Heart left ventricle (tissue), 16 donors: ENCODE results near the gene SPPL3. TPM values are rescaled to one million over a fixed set of nuclear protein-coding genes. Genes with fewer than 3 reads are reported as not detected.
"Not testable (repeated sequence)": the region's sequence is repeated elsewhere in the genome, so short reads cannot be mapped to it uniquely, and the experiment has no call there.

Experiments used
- ATAC-seq, 4 donors: fragments of 200-7000 bp; cut with Tn5 transposase; one replicate each; pipeline ENCODE4 v1.9.1; 2020 to 2022; ENCODE audit warnings: moderate library complexity in 4 of 4, mild to moderate bottlenecking in 3 of 4, moderate number of reproducible peaks in 1 of 4
- DNase-seq, 5 donors: peaks; one replicate each; pipeline ENCODE4 v3.0.0-alpha.2; 2020
- H3K27ac ChIP-seq, 12 donors: fragments of 200-600 bp; sonication (generic) in 4 of 12; one replicate each; pipeline versions ENCODE4 v1.5.0 to v1.8.0; 2016 to 2022; ENCODE audit warnings: mild to moderate bottlenecking in 2 of 12
- H3K27me3 ChIP-seq, 9 donors: fragments of 200-600 bp; sonication (generic) in 2 of 9; one replicate each; pipeline versions ENCODE4 v1.5.1 to v1.8.0; 2016 to 2022; ENCODE audit warnings: mild to moderate bottlenecking in 3 of 9
- H3K36me3 ChIP-seq, 9 donors: fragments of 200-600 bp; sonication (generic) in 2 of 9; one replicate each; pipeline versions ENCODE4 v1.5.0 to v1.8.0; 2018 to 2022; ENCODE audit warnings: mild to moderate bottlenecking in 2 of 9
- H3K4me1 ChIP-seq, 12 donors: fragments of 200-600 bp; sonication (generic) in 4 of 12; one replicate each; pipeline versions ENCODE4 v1.5.0 to v1.8.0; 2016 to 2022; ENCODE audit warnings: mild to moderate bottlenecking in 3 of 12
- H3K4me3 ChIP-seq, 12 donors: fragments of 200-600 bp; sonication (generic) in 4 of 12; one replicate each; pipeline versions ENCODE4 v1.5.0 to v1.8.0; 2017 to 2022; ENCODE audit warnings: mild to moderate bottlenecking in 9 of 12, moderate library complexity in 4 of 12
- H3K9me3 ChIP-seq, 12 donors: fragments of 200-600 bp; sonication (generic) in 4 of 12; one replicate each; pipeline versions ENCODE4 v1.5.0 to v1.8.0; 2016 to 2022; ENCODE audit warnings: mild to moderate bottlenecking in 1 of 12
- CTCF ChIP-seq, 12 donors: fragments of 200-600 bp; sonication (generic) in 4 of 12; IDR thresholded peaks; one replicate each; pipeline versions ENCODE4 v1.5.0 to v1.8.0; 2018 to 2022; ENCODE audit warnings: antibody characterized with exemption in 12 of 12, mild to moderate bottlenecking in 5 of 12
- POLR2A ChIP-seq, 2 donors: fragments of 450-650 bp; IDR thresholded peaks; one replicate each; pipeline ENCODE4 v1.6.1; 2017; ENCODE audit warnings: antibody characterized with exemption in 2 of 2, mild to moderate bottlenecking in 2 of 2, moderate library complexity in 2 of 2
- WGBS, 4 donors: extraction: QIAGEN DNeasy Blood & Tissue Kit in 2 of 4; methylation state at CpG; one replicate each; pipeline versions ENCODE4 v1.1.5 to v1.1.7; 2013 to 2018; 5-methylcytosine and 5-hydroxymethylcytosine counted together
- intact Hi-C, 10 donors: fragments of 100-400 bp; cut with DNase I; formaldehyde crosslinking; loops; one replicate each; pipeline versions ENCODE4 v1.11.1 to v1.14.2; 2022
- long read RNA-seq, 3 donors: library from polyadenylated mRNA; unstranded; transcript quantifications; one replicate each; pipeline ENCODE4 v2.0.0, GENCODE V29; 2020 to 2021
- polyA plus RNA-seq, 2 donors: library from polyadenylated mRNA; stranded (reverse); fragments of 200-250 nt; gene quantifications; one replicate each; pipeline ENCODE4 v1.2.3, GENCODE V29; 2013
- total RNA-seq, 9 donors: library from RNA; depleted of rRNA in 2 of 9; stranded (reverse); fragments of >200 nt in 2 of 9; fragmentation: NEBNext Ultra II Directional in 3 of 9; extraction: Animal tissue kit (Norgen Biotek cat#: 25700) in 3 of 9; gene quantifications; one replicate each; pipeline versions ENCODE4 v1.1.0 to v1.2.4, GENCODE V29; 2016 to 2023
- donor health status: ischemic (EF 13 %, LVEDD 7.1; RV severe dilation, severe dysfunction).
- donor health status: healthy with polysubstance abuse.
- donor health status: DM: no; HTN: yes; CAD: no.
- donor health status: DM: no; HTN: no; CAD: no.
- donor health status: ischemic (EF 25% LVEDD 6.9; RV normal size, moderate dysfunction).
- donor health status: ischemic (EF 25% LVEDD 5.7; RV mildly dilated, moderate dysfunction).
- donor health status: healthy.
- donor health status: DM: yes; HTN: yes; CAD: no.
- donor health status: ischemic (EF 35%, LVEDD 5.7; RV mildly dilated, moderate dysfunction).
- donor health status: nonischemic (EF 11% LVEDD 7.7; RV severe dilation, severe dysfunction).
- donor health status: DM: yes; HTN: yes; CAD: no.
- donor health status: PGD.
- donor health status: ischemic (EF 29% LVEDD 5.4; RV normal size, mild dysfunction).
- donor health status: nonischemic (EF 23%, LVEDD 6.1; RV moderate dilation, normal function).

The SPPL3 gene
- total RNA-seq: 10 to 100 TPM; 16.1 to 48.2 (median 27.0) TPM
- polyA plus RNA-seq: 10 to 100 TPM in 1 of 2 donors, 1 to 10 TPM in 1; 8.2 to 16.6 TPM
- long read RNA-seq, donor 1, full-length matches to known transcripts: 48 of 56 reads
- long read RNA-seq, donor 1, partial matches to known transcripts: 3 of 56 reads
- long read RNA-seq, donor 1, other reads (novel, unspliced or antisense): 5 of 56 reads
- long read RNA-seq, donor 2, full-length matches to known transcripts: 6 of 11 reads
- long read RNA-seq, donor 2, partial matches to known transcripts: 3 of 11 reads
- long read RNA-seq, donor 2, other reads (novel, unspliced or antisense): 2 of 11 reads
- long read RNA-seq, donor 3, full-length matches to known transcripts: 47 of 57 reads
- long read RNA-seq, donor 3, partial matches to known transcripts: 4 of 57 reads
- long read RNA-seq, donor 3, other reads (novel, unspliced or antisense): 6 of 57 reads

- Histone ChIP-seq H3K4me3 (peak within 1 kb of the TSS; percentile 78 to 99 (median 92)), H3K9me3 (no peaks in the 10 kb centered on the region), H3K4me1 (peaks cover 0 to 37% (median 17%) of the 10 kb centered on the region in 12 donors), H3K27ac (peak within 1 kb of the TSS; percentile 77 to 95 (median 90)), H3K36me3 (peaks cover 0 to 2% (median 0%) of the 10 kb centered on the region in 9 donors), H3K27me3 (no peaks in the 10 kb centered on the region)
- 1 to 6% (median 1%) methylated on average over 13 to 66 of the region's 66 CpGs for WGBS, 4 donors
- ATAC-seq: peak; percentile 82 to 96 (median 94)
- intact Hi-C loops: loop anchor here in 6 of 10 donors (10.0 kb wide), 5 partner anchors 59 to 319 kb away; partner anchors contain the start of genes ACADS (in 3 of the 6) and POP5 (in 1 of the 6)
- DNase-seq: peak; percentile 93 to 97 (median 96)
- peak in 1 of 2 donors; percentile 76 for TF ChIP-seq POLR2A (IDR thresholded peaks at IDR 0.05)
- TF ChIP-seq CTCF (IDR thresholded peaks at IDR 0.05): peak in 3 of 12 donors; percentile 12 to 21 (median 15)
These were observed at the start of gene SPPL3 for GRCh38 chr12:120904197-120904773. SPPL3 (minus strand) TSS chr12:120904358; CDS start chr12:120903867, 491 bp downstream.

GRCh38 chr12:120950807-120951206 lies 46.6 kb upstream of the SPPL3 start:
- intact Hi-C loops: no loop called here
- DNase-seq: no peak
- no peaks in the 10 kb centered on the region for H3K9me3 ChIP-seq
- TF ChIP-seq POLR2A (IDR thresholded peaks at IDR 0.05) (no peak), CTCF (IDR thresholded peaks at IDR 0.05) (no peak)
- no peak for ATAC-seq
- no peak overlapping the region for H3K4me3 ChIP-seq
- no peaks in the 10 kb centered on the region for H3K36me3 ChIP-seq
- no peaks in the 10 kb centered on the region for H3K4me1 ChIP-seq
- WGBS, 4 donors: 91 to 95% (median 93%) methylated on average over 5 of the region's 5 CpGs
- no peaks in the 10 kb centered on the region for H3K27me3 ChIP-seq
- H3K27ac ChIP-seq: no peak overlapping the region

GRCh38 chr12:120950260-120950799 lies 46.2 kb upstream of the SPPL3 start:
- ATAC-seq, intact Hi-C loops, H3K4me3 ChIP-seq, H3K4me1 ChIP-seq, H3K27ac ChIP-seq, DNase-seq, H3K9me3 ChIP-seq, H3K36me3 ChIP-seq, H3K27me3 ChIP-seq: not testable (repeated sequence)
- WGBS, 4 donors: 92 to 100% (median 96%) methylated on average over 2 to 31 of the region's 31 CpGs

GRCh38 chr12:120945516-120945915 lies 41.4 kb upstream of the SPPL3 start:
- H3K4me3 ChIP-seq: not testable (repeated sequence)

More at GRCh38 chr12:120945516-120945915, 41.4 kb upstream of the SPPL3 start:
- intact Hi-C loops: loop anchor here in 1 of 10 donors (10.0 kb wide), 1 partner anchor 169 kb away; no protein-coding TSS in a partner anchor
- H3K9me3 ChIP-seq, H3K27me3 ChIP-seq, H3K27ac ChIP-seq, H3K36me3 ChIP-seq, DNase-seq, H3K4me1 ChIP-seq, ATAC-seq: not testable (repeated sequence)
- 82 to 96% (median 90%) methylated on average over 6 of the region's 6 CpGs for WGBS, 4 donors
